ENCODE measurements around the gene VSIG2. TPM values are rescaled to one million over a fixed set of nuclear protein-coding genes. Genes with fewer than 3 reads are reported as not detected.
A peak's percentile ranks its signal among the peaks of the same experiment; 100 is the strongest.

The VSIG2 gene, protein sequence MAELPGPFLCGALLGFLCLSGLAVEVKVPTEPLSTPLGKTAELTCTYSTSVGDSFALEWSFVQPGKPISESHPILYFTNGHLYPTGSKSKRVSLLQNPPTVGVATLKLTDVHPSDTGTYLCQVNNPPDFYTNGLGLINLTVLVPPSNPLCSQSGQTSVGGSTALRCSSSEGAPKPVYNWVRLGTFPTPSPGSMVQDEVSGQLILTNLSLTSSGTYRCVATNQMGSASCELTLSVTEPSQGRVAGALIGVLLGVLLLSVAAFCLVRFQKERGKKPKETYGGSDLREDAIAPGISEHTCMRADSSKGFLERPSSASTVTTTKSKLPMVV
- polyA plus RNA-seq (2013, experiment 1 of 2), result not detected
- not detected for polyA plus RNA-seq (2013, experiment 2 of 2)

DNA sequence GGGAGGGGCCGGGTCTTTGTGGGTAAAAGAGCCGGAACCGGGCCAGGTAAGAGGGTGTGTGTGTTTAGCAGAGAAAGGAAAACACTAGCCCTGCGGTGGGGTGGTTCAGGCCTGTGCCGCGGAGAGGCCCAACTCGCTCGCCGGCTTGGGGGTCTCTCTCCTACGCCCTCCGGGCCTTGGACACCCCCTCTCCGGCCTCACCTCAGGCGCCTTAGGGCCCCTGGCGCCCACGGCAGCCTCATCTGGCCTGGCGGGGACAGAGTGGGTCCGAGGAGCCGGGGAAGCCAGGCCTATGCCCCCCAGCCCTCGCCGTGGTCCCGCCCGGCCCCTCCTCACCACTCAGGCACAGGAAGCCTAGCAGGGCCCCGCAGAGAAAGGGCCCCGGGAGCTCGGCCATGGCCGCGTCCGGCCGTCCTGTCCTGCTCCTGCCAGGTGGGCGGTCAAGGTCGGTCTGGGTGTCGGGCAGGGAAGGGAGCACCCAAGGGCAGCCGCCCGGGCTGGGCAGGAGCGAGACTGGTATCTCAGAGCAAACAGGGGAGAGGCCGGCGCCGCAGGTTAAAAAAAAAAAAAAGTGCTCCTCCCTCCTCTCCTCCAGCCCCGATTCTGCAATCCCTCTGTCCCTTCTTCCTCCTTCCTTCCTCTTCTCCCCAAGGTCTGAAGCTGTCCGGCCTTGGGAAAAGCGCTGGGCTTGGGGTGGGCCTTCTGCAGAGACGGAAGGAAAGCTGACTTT, at the start of gene VSIG2:
Gene VSIG2, minus strand, starts transcription at position 515 of the 730 bp plus-strand sequence. Its CDS starts 118 bp downstream, at position 397.
- Histone ChIP-seq H3K9ac (ENCODE audit: low read depth, low read length) (peak within 1 kb of the TSS; percentile 32; the same call in 1 of the 2 replicates), H3K4me1 (ENCODE audit: insufficient read depth, low read length) (peaks cover 14% of the 10 kb centered on the region)
- WGBS, result 83% methylated on average over 42 of the region's 42 CpGs

DNA sequence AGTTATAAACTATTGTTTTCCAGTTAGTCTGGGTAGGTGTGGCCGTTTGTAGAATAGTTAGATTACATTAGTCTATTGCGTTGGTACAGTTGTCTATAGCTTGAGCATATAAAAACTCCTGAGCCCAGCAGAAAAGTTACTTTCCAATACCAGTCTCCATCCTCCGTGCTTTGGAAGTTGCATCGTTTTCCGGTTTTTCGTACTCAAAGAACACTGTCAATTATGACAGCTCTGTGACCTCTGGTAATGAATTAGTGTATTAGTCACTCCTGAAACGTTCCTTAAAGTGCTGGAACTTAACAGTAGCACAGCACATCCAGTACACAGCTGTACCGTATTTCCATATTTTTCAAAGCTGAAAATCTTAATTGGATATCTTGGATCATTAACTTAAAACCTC, 49.0 kb upstream of the VSIG2 start:
- H3K4me3 ChIP-seq (ENCODE audit: low read length), result peak overlapping the region; percentile 68
- WGBS, result 57% methylated on average over 8 of the region's 8 CpGs
- H3K9ac ChIP-seq (ENCODE audit: low read depth, low read length), result peak overlapping the region; percentile 93; the same call in 1 of the 2 replicates
- no peaks in the 10 kb centered on the region for H3K27me3 ChIP-seq (ENCODE audit: insufficient read depth, low read length)
- no peaks in the 10 kb centered on the region for H3K36me3 ChIP-seq (ENCODE audit: insufficient read depth, low read length)
- no peaks in the 10 kb centered on the region for H3K9me3 ChIP-seq (ENCODE audit: insufficient read depth, low read depth, low read length)
- peaks cover 25% of the 10 kb centered on the region for H3K4me1 ChIP-seq (ENCODE audit: insufficient read depth, low read length)
- peak overlapping the region; percentile 94 for H3K27ac ChIP-seq (ENCODE audit: low read depth, low read length)

More for the DNA sequence above, at the start of gene VSIG2:
- H3K4me3 ChIP-seq (ENCODE audit: low read length), result peak within 1 kb of the TSS; percentile 43
- H3K36me3 ChIP-seq (ENCODE audit: insufficient read depth, low read length), result no peaks in the 10 kb centered on the region
- no peaks in the 10 kb centered on the region for H3K9me3 ChIP-seq (ENCODE audit: insufficient read depth, low read depth, low read length)
- H3K27ac ChIP-seq (ENCODE audit: low read depth, low read length), result no peak within 1 kb of the TSS
- peaks cover 97% of the 10 kb centered on the region for H3K27me3 ChIP-seq (ENCODE audit: insufficient read depth, low read length)

DNA sequence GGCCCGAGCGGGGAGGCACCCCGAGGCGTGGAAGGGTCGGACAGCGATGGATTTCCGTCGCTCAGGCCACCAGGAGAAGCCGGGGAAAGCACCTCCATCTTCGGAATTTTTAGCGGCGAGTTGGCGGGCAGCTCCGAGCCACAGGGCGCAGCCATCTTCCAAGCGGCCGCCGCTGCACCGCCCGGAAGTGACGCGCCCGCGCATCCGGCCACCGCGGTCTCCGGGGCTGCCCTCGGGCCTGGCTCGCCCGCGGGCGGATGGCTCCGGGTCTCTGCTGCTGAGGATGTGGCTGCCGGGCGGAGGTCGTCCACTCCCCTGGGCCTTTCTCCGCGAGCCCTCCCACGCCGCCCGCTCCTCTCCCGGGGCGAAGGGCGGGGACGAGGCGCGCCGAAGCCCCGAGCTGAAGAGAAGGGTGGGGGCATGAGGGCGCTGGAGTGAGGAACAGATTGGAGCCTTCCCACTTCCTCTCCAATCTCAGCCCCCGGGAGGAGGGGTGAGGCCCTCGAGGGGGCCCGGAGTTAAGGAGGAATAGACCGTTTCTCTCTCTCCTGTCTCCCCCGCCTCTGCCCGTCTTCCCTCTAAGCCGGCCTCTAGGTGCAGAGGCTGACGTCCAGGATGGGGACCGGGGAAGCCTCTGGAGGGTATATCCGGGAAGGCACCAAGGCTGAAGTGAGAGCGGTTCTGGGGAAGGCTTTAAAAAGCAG, 48.3 kb upstream of the VSIG2 start, which contains the start of gene MSANTD2:
Gene MSANTD2, minus strand, starts transcription at position 181 of the 704 bp plus-strand sequence. Its CDS starts 26 bp downstream, at position 155.
- WGBS, result under 1% methylated on average over 54 of the region's 62 CpGs
- peak within 1 kb of the TSS; percentile 93 for H3K9ac ChIP-seq (ENCODE audit: low read depth, low read length)
- H3K36me3 ChIP-seq (ENCODE audit: insufficient read depth, low read length), result no peaks in the 10 kb centered on the region

DNA sequence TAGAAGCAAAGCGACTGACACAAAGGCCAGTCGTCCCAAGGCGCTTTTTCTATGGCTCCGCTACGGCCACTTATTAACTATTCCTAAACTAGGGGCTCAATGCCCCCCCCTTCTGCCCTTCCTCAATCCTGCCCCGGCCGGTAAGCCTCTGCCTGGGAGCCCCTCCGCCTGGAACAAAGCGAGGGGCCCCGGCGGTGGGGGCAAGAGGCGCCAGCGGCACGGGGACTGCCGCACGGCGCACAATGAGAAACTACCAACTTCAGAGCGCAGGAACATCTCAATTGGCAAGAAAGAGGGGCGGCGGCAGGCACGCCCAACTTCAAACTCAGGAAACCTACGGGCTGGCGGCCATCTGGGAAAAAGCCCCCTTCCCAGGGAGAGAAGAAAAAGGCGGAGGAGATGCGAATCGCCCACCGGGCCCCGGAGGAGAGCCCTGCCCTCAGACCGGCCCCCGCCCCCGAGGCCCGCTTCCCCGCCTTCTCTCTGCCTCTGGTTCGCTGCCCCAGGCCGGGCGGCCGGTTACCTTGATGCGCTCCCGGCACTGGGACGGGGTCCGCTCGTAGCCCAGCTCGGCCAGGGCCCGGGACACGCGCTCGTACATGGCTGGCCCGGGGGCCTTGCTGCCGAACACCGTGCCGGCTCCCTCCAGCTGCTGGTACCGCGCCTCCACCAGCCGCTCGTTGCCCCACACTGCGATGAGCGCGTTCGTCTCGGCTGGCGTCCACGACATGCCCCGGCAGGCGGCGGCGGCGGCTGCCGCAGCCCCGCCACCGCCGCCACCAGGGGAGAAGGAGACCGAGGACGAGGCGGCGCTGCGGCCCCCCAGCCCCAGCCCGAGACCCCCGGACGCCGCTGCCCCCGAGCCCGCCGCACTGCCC, 47.5 kb upstream of the VSIG2 start:
- no peaks in the 10 kb centered on the region for H3K27me3 ChIP-seq (ENCODE audit: insufficient read depth, low read length)
- under 1% methylated on average over 83 of the region's 83 CpGs for WGBS
- peak overlapping the region; percentile 94 for H3K27ac ChIP-seq (ENCODE audit: low read depth, low read length)

More for the DNA sequence above, 48.3 kb upstream of the VSIG2 start, which contains the start of gene MSANTD2:
- Histone ChIP-seq H3K4me1 (ENCODE audit: insufficient read depth, low read length) (peaks cover 25% of the 10 kb centered on the region), H3K27me3 (ENCODE audit: insufficient read depth, low read length) (no peaks in the 10 kb centered on the region), H3K27ac (ENCODE audit: low read depth, low read length) (peak within 1 kb of the TSS; percentile 94), H3K4me3 (ENCODE audit: low read length) (peak within 1 kb of the TSS; percentile 68), H3K9me3 (ENCODE audit: insufficient read depth, low read depth, low read length) (no peaks in the 10 kb centered on the region)

DNA sequence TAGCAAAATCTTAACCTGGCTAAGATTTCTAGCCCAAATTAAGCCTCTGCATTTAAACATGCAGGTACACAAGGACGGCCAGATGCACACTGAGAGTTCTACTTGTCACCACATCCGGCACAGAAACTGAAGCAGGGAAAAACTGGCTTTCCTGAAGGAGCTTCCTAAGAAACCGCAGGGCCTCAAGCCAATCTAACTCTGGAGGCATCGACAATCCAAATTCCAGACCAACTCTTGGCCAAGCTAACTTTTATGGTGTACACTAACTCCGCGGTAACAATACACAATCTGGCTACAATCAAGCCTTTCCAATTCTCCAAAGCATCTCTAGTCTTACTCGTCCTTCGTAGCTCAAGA, 46.9 kb upstream of the VSIG2 start:
- peaks cover 29% of the 10 kb centered on the region for H3K4me1 ChIP-seq (ENCODE audit: insufficient read depth, low read length)
- no peaks in the 10 kb centered on the region for H3K27me3 ChIP-seq (ENCODE audit: insufficient read depth, low read length)
- peak overlapping the region; percentile 94 for H3K27ac ChIP-seq (ENCODE audit: low read depth, low read length)
- peak overlapping the region; percentile 68 for H3K4me3 ChIP-seq (ENCODE audit: low read length)
- peak overlapping the region; percentile 93 for H3K9ac ChIP-seq (ENCODE audit: low read depth, low read length)
- no peaks in the 10 kb centered on the region for H3K9me3 ChIP-seq (ENCODE audit: insufficient read depth, low read depth, low read length)
- 2% methylated on average over 8 of the region's 8 CpGs for WGBS
- H3K36me3 ChIP-seq (ENCODE audit: insufficient read depth, low read length), result no peaks in the 10 kb centered on the region

More for the DNA sequence above, 47.5 kb upstream of the VSIG2 start:
- no peaks in the 10 kb centered on the region for H3K36me3 ChIP-seq (ENCODE audit: insufficient read depth, low read length)
- H3K9me3 ChIP-seq (ENCODE audit: insufficient read depth, low read depth, low read length), result no peaks in the 10 kb centered on the region
- H3K4me1 ChIP-seq (ENCODE audit: insufficient read depth, low read length), result peaks cover 25% of the 10 kb centered on the region
- peak overlapping the region; percentile 93 for H3K9ac ChIP-seq (ENCODE audit: low read depth, low read length)
- H3K4me3 ChIP-seq (ENCODE audit: low read length), result peak overlapping the region; percentile 68

DNA sequence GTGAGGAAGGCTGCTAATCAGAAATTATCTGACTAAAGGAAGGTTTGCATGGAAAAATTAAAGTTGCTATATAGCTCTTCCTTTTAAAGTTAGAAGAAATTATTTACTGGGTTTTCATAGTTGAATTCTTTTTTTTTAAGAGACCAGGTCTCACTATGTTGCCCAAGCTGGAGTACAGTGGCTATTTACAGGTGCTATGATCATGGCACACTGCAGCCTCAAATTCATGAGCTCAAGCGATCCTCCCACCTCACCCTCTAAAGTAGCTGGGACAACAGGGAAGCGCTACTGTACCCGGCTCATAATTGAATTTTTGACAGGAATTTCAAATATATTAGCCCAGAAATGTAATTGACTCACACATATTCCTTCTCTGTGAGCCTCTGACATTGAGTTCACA, 44.3 kb upstream of the VSIG2 start:
- Histone ChIP-seq H3K36me3 (ENCODE audit: insufficient read depth, low read length) (no peaks in the 10 kb centered on the region), H3K9ac (ENCODE audit: low read depth, low read length) (no peak overlapping the region), H3K4me3 (ENCODE audit: low read length) (no peak overlapping the region), H3K4me1 (ENCODE audit: insufficient read depth, low read length) (peaks cover 50% of the 10 kb centered on the region), H3K9me3 (ENCODE audit: insufficient read depth, low read depth, low read length) (no peaks in the 10 kb centered on the region), H3K27ac (ENCODE audit: low read depth, low read length) (no peak overlapping the region), H3K27me3 (ENCODE audit: insufficient read depth, low read length) (no peaks in the 10 kb centered on the region)
- WGBS, result 87% methylated on average over 3 of the region's 3 CpGs

DNA sequence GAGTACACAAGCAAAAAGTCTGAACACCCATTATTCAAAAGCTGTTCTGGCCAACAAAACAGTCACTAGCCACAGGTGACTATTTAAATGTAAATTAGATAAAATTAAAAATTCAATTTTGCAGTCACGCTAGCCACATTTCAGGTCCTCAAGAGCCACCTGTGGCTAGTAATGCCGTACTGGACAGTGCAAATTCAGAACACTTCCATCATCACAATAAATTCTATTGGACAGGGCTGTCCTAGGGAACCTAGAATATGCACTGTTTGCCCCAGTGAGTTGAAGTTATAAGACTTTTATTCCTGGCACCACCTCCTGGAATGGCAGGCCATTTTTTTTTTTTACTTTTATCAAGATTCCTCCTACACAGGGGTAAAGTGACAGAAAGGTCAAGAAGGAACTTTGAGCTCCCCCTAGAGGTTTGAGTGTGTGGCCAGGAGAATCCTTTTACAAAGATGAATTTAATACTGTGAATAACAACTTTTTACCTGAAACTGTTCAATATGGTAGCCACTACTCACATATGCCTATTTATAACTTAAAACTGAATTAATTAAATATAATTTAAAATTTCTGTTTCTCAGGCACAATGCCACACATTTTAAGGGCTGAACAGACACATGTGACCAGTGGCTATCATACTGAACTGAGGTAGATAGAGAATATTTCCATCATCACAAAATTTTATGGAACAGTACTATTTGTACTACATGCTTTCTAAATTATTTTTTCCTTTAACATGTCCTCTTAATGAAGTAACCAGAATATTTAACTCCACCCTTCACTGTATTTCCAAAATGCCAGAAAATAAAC, 41.6 kb upstream of the VSIG2 start:
- Histone ChIP-seq H3K27ac (ENCODE audit: low read depth, low read length) (no peak overlapping the region), H3K9me3 (ENCODE audit: insufficient read depth, low read depth, low read length) (no peaks in the 10 kb centered on the region), H3K4me1 (ENCODE audit: insufficient read depth, low read length) (peaks cover 48% of the 10 kb centered on the region), H3K4me3 (ENCODE audit: low read length) (no peak overlapping the region), H3K27me3 (ENCODE audit: insufficient read depth, low read length) (no peaks in the 10 kb centered on the region), H3K36me3 (ENCODE audit: insufficient read depth, low read length) (no peaks in the 10 kb centered on the region), H3K9ac (ENCODE audit: low read depth, low read length) (no peak overlapping the region)
- WGBS, result 65% methylated on average over 2 of the region's 2 CpGs

DNA sequence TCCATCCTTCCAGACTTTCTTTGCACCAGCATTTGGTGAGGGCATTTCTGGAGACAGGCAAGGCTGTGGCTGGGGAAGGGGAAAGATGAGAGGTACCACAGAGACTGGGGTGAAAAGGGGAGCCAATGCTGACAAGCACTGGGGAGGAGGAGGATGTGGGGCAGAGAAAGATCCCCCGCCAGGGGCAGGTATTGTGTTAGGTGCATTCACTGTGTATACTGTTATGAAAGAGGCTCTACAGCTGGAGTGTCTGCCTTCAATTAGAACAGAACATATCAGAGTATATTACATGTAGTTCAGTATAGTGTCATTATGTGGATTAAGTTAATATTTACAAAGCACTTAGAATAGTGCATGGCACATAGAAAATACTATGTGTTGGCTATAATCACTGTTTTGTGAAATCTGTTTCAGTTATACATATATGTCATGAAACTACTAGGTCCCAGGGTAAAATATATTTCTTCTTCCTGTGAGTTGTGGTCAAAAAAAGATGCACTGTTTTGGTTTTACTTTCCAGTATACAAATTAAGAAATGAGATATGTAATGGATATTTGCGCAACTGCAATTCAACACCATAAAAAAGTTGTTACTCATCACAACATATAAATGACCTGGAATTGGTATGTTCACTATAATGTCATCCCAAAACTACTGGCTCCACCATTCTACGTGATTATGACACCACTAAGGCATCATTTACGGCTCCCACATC, 39.7 kb upstream of the VSIG2 start:
- WGBS, result 91% methylated on average over 4 of the region's 4 CpGs
- Histone ChIP-seq H3K9ac (ENCODE audit: low read depth, low read length) (no peak overlapping the region), H3K36me3 (ENCODE audit: insufficient read depth, low read length) (no peaks in the 10 kb centered on the region), H3K27ac (ENCODE audit: low read depth, low read length) (no peak overlapping the region), H3K9me3 (ENCODE audit: insufficient read depth, low read depth, low read length) (no peaks in the 10 kb centered on the region), H3K27me3 (ENCODE audit: insufficient read depth, low read length) (no peaks in the 10 kb centered on the region), H3K4me1 (ENCODE audit: insufficient read depth, low read length) (peaks cover 37% of the 10 kb centered on the region), H3K4me3 (ENCODE audit: low read length) (no peak overlapping the region)

DNA sequence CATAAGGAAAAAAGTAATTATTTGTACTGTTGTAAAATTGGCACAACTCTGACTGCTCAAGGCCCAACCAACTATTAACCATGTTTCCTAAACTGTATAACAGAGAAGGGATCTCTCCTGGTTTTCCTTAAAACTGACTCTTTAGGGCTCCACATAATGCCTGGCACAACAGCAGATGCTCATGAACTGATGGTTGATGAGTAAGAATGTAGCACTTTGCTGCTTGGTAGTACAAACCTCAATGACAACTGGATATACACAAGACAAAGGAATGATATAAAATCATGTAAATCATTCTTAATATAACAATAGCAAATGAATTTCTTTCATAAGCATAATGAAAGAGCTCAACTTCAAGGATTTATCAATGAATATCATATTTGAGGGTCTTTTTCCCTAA, 36.5 kb upstream of the VSIG2 start:
- Histone ChIP-seq H3K9ac (ENCODE audit: low read depth, low read length) (no peak overlapping the region), H3K4me3 (ENCODE audit: low read length) (no peak overlapping the region), H3K27ac (ENCODE audit: low read depth, low read length) (no peak overlapping the region), H3K27me3 (ENCODE audit: insufficient read depth, low read length) (no peaks in the 10 kb centered on the region), H3K36me3 (ENCODE audit: insufficient read depth, low read length) (no peaks in the 10 kb centered on the region), H3K4me1 (ENCODE audit: insufficient read depth, low read length) (peaks cover 29% of the 10 kb centered on the region), H3K9me3 (ENCODE audit: insufficient read depth, low read depth, low read length) (no peaks in the 10 kb centered on the region)
